Measurements from ENCODE around the gene KDM4C. TPM values are rescaled to one million over a fixed set of nuclear protein-coding genes. Genes with fewer than 3 reads are reported as not detected.
A peak's percentile ranks its signal among the peaks of the same experiment; 100 is the strongest.

Gene KDM4C
- total RNA-seq, 2 donors from 2014 or later, result 12.8 to 31.5 TPM

- H3K27ac Mint-ChIP-seq, result peak overlapping the region; percentile 64
- Histone ChIP-seq H3K4me3 (ENCODE audit: low read length) (no peak overlapping the region), H3K4me1 (ENCODE audit: control insufficient read depth, insufficient read depth, low read length) (no peaks in the 10 kb centered on the region), H3K9me3 (ENCODE audit: control insufficient read depth, low read length) (no peaks in the 10 kb centered on the region), H3K9ac (ENCODE audit: extremely low read depth, low read length, poor library complexity, severe bottlenecking) (no peak overlapping the region), H3K27ac (ENCODE audit: low read depth, low read length) (peak overlapping the region; percentile 69), H3K36me3 (ENCODE audit: control insufficient read depth, insufficient read depth, low read length) (peaks cover 26% of the 10 kb centered on the region), H3K27me3 (ENCODE audit: control insufficient read depth, insufficient read depth, low read length, poor library complexity, severe bottlenecking) (no peaks in the 10 kb centered on the region)
- H3K36me3 Mint-ChIP-seq (ENCODE audit: low read depth), result peaks cover 15% of the 10 kb centered on the region
- no peaks in the 10 kb centered on the region for H3K9me3 Mint-ChIP-seq
- peaks cover 14% of the 10 kb centered on the region for H3K4me1 Mint-ChIP-seq
- DNase-seq, result no peak
- no peaks in the 10 kb centered on the region for H3K27me3 Mint-ChIP-seq (ENCODE audit: insufficient read depth)
- TF ChIP-seq CTCF (conservative IDR thresholded peaks at IDR 0.05), result no peak
- no peak overlapping the region for H3K4me3 Mint-ChIP-seq
- 73 to 91% methylated on average over 4 to 11 of the region's 11 CpGs for WGBS, 2 experiments (ENCODE audit: insufficient coverage in 1 of 2, insufficient read length in 1 of 2)
Observed at GRCh38 chr9:7172154-7173115, 414.7 kb downstream of the KDM4C start.

GRCh38 chr9:7173139-7173538, 415.4 kb downstream of the KDM4C start:
- Histone ChIP-seq H3K36me3 (ENCODE audit: control insufficient read depth, insufficient read depth, low read length) (peaks cover 33% of the 10 kb centered on the region), H3K27me3 (ENCODE audit: control insufficient read depth, insufficient read depth, low read length, poor library complexity, severe bottlenecking) (no peaks in the 10 kb centered on the region), H3K27ac (ENCODE audit: low read depth, low read length) (no peak overlapping the region), H3K4me3 (ENCODE audit: low read length) (no peak overlapping the region), H3K4me1 (ENCODE audit: control insufficient read depth, insufficient read depth, low read length) (no peaks in the 10 kb centered on the region), H3K9me3 (ENCODE audit: control insufficient read depth, low read length) (no peaks in the 10 kb centered on the region), H3K9ac (ENCODE audit: extremely low read depth, low read length, poor library complexity, severe bottlenecking) (no peak overlapping the region)
- no peaks in the 10 kb centered on the region for H3K27me3 Mint-ChIP-seq (ENCODE audit: insufficient read depth)
- 97% methylated on average over 3 of the region's 3 CpGs for WGBS, 2 experiments (ENCODE audit: insufficient coverage in 1 of 2, insufficient read length in 1 of 2)
- H3K9me3 Mint-ChIP-seq, result no peaks in the 10 kb centered on the region
- H3K27ac Mint-ChIP-seq, result no peak overlapping the region
- H3K4me3 Mint-ChIP-seq, result no peak overlapping the region
- H3K36me3 Mint-ChIP-seq (ENCODE audit: low read depth), result peaks cover 12% of the 10 kb centered on the region
- H3K4me1 Mint-ChIP-seq, result peaks cover 14% of the 10 kb centered on the region
- no peak for TF ChIP-seq CTCF (conservative IDR thresholded peaks at IDR 0.05)
- no peak for DNase-seq

GRCh38 chr9:7174301-7174700, 416.5 kb downstream of the KDM4C start:
- peaks cover 18% of the 10 kb centered on the region for H3K4me1 Mint-ChIP-seq
- no peak overlapping the region for H3K4me3 Mint-ChIP-seq
- no peak for TF ChIP-seq CTCF (conservative IDR thresholded peaks at IDR 0.05)
- H3K27ac Mint-ChIP-seq, result no peak overlapping the region
- no peaks in the 10 kb centered on the region for H3K9me3 Mint-ChIP-seq
- H3K36me3 Mint-ChIP-seq (ENCODE audit: low read depth), result peaks cover 9% of the 10 kb centered on the region
- H3K4me3 ChIP-seq (ENCODE audit: low read length), result no peak overlapping the region
- H3K9ac ChIP-seq (ENCODE audit: extremely low read depth, low read length, poor library complexity, severe bottlenecking), result no peak overlapping the region
- H3K9me3 ChIP-seq (ENCODE audit: control insufficient read depth, low read length), result no peaks in the 10 kb centered on the region
- DNase-seq, result no peak
- H3K27me3 Mint-ChIP-seq (ENCODE audit: insufficient read depth), result no peaks in the 10 kb centered on the region
- no peaks in the 10 kb centered on the region for H3K27me3 ChIP-seq (ENCODE audit: control insufficient read depth, insufficient read depth, low read length, poor library complexity, severe bottlenecking)
- no peaks in the 10 kb centered on the region for H3K4me1 ChIP-seq (ENCODE audit: control insufficient read depth, insufficient read depth, low read length)
- 92 to 97% methylated on average over 7 of the region's 7 CpGs for WGBS, 2 experiments (ENCODE audit: insufficient coverage in 1 of 2, insufficient read length in 1 of 2)
- peaks cover 31% of the 10 kb centered on the region for H3K36me3 ChIP-seq (ENCODE audit: control insufficient read depth, insufficient read depth, low read length)
- no peak overlapping the region for H3K27ac ChIP-seq (ENCODE audit: low read depth, low read length)

Data from endodermal cell (in vitro differentiated cells).